GM12878 (cell line): ENCODE results near the gene FCHSD2.

ENCODE experiments used
- CHD4 ChIP-seq: fragments of 200-600 bp; sonication (generic); IDR thresholded peaks from 2 replicates; pipeline ENCODE4 v1.6.1; 2016; ENCODE audit warnings: mild to moderate bottlenecking
- CTCF ChIP-seq, 3 experiments: IDR thresholded peaks in 2 of 3; conservative IDR thresholded peaks in 1 of 3; 2 replicates each; pipeline ENCODE4 v1.5.1; 2011; ENCODE audit warnings: low read depth in 3 of 3, low read length in 3 of 3, mild to moderate bottlenecking in 3 of 3, control low read depth in 2 of 3, moderate library complexity in 2 of 3, inconsistent platforms in 1 of 3, mixed read lengths in 1 of 3; ENCODE audit not compliant: control insufficient read depth in 2 of 3, insufficient read depth in 1 of 3; ENCODE audit errors: extremely low read depth in 1 of 3
- EGR1 ChIP-seq, 2 experiments: IDR thresholded peaks; 1 replicate in 1 of 2; 2 replicates in 1 of 2; pipeline ENCODE4 v1.6.1; 2011 to 2012; ENCODE audit warnings: low read depth in 2 of 2, low read length in 2 of 2, borderline replicate concordance in 1 of 2, mild to moderate bottlenecking in 1 of 2, moderate library complexity in 1 of 2
- EP300 ChIP-seq, 2 experiments: fragments of 150-350 bp in 1 of 2; IDR thresholded peaks; 2 replicates each; pipeline ENCODE4 v1.6.1; 2011 to 2012; ENCODE audit warnings: low read depth in 2 of 2, low read length in 2 of 2, borderline replicate concordance in 1 of 2, improper control_type of control experiment in 1 of 2, inconsistent platforms in 1 of 2; ENCODE audit not compliant: control insufficient read depth in 1 of 2
- MAX ChIP-seq: IDR thresholded peaks from 2 replicates; pipeline ENCODE4 v1.6.1; 2012; ENCODE audit warnings: low read depth, low read length, improper control_type of control experiment
- TCF7 ChIP-seq: IDR thresholded peaks from 2 replicates; pipeline ENCODE4 v1.6.1; 2014; ENCODE audit warnings: antibody characterized with exemption, borderline replicate concordance

- TF ChIP-seq EGR1 (IDR thresholded peaks at IDR 0.05; ENCODE audit: borderline replicate concordance in 1 of 2, low read depth in 2 of 2, low read length in 2 of 2) (no peak), CTCF (IDR thresholded peaks at IDR 0.05 in 2 of 3, conservative IDR thresholded peaks at IDR 0.05 in 1 of 3; ENCODE audit: control insufficient read depth in 2 of 3, extremely low read depth in 1 of 3, insufficient read depth in 1 of 3, low read depth in 3 of 3, low read length in 3 of 3) (no peak), MAX (no peak), EP300 (IDR thresholded peaks at IDR 0.05; ENCODE audit: borderline replicate concordance in 1 of 2, control insufficient read depth in 1 of 2, low read depth in 2 of 2, low read length in 2 of 2) (no peak), TCF7 (no peak), CHD4 (no peak)
These were observed 83.0 kb downstream of the FCHSD2 start for GRCh38 chr11:73058989-73059674.
